HS-27A (cell line): ENCODE data around the gene MYH7B.

ENCODE experiments used
- DNase-seq: peaks from one replicate; pipeline ENCODE4 v3.0.0-alpha.2; 2012; ENCODE audit warnings: low read depth, missing footprints

MYH7B gene

DNA sequence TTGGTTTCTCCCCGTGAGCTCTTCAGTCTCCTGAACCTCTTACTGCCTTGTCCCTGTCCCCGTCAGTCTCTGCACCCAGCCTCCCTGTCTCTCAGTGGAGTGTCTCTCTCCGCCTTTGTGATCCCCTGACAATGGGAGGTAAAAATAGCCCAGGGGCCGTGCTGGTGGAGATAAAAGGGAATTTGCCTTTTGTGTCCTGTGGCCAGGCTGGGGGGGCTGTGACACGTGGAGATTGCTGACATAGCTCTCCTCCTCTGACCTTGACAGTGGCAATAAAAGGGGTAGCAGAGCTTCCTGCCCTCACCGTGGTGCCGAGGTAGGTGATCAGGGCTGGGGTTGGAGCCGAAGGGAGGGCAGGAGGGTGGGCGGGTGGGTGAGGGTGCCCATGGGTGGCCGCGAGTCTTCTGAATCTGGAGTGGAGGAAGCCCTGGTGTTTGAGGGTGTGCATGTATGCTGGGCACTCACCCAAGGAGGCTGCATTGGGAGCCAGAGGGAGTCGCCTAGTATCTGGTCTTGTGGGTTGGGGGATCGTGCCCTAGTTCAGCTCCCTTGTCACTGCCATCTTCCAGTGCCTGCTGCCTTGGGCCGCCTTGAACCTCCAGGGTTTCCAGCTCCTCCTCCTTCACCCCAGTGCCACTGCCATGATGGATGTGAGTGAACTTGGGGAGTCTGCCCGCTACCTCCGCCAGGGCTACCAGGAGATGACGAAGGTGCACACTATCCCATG, 21.9 kb downstream of the MYH7B start:
- DNase-seq, result no peak

DNA sequence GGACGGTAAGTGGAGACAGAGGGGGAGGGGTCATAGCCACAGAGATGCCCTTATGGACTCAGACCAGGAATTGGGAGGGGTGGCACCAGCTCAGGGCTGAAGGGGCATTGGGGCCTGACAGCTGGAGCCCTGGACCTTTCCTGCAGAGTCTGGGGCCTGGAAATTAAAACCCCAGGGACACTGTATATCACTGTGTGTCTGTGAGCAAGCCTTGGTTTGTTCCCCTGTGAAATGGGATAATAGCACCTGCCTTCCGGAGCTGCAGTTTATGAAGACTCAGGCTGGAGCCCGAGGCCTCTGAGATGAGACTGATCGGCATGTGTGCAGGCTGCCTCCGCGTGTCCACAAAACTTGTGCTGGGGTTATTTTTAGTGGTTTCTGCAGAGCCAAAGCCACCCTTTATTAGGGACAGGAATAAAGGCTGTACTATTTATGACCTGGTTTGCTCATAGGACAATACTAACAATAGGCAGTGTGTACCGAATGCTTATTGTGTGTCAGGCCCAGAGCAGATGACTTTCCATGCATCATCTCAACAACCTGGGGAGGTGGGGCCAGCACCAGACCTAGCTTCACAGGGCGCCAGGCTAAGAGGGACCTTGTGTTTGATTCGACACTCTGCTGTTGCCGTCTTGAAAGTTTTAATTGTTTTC, 22.6 kb downstream of the MYH7B start:
- no peak for DNase-seq

GRCh38 chr20:34979366-34980153, 23.9 kb downstream of the MYH7B start:
- no peak for DNase-seq

GRCh38 chr20:34980543-34981233, 25.0 kb downstream of the MYH7B start:
- DNase-seq, result no peak

- no peak for DNase-seq
Observed at GRCh38 chr20:34982270-34983088, 26.8 kb downstream of the MYH7B start.

DNA sequence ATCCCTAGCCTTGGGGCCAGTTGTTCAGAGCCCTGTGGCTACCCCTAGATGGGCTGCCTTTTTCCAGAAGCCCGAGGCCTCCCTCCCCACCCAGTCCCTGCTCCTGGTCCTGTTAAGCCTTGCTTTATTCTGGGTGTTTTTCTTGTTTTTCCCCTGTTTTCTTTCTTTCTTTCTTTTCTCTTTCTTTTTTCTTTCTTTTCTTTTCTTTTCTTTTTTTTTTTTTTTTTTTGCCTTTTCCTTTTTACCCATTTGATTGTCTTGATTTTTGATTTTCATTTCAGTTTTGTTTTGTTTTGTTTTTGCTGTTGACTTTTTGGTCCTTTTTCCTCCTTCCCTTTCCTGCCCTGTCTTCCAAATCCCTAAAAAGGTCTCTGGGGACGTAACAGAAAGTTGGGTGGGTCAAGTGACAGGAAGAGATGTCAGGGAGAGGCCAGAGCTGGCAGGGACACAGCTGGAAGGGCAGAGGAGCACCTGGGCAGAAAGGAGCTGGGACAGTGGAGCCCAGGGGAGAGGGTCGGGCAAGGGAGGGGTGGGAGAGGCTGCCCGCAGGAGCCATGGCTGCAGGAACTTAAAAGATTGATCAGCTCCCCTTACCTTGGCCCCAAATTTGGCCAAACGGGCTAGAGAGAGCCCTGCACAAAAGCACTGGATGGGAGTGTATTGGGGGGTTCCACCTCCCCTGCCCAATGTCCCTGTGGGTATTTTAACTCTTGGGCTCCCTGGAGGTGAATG, 27.6 kb downstream of the MYH7B start:
- no peak for DNase-seq

DNA sequence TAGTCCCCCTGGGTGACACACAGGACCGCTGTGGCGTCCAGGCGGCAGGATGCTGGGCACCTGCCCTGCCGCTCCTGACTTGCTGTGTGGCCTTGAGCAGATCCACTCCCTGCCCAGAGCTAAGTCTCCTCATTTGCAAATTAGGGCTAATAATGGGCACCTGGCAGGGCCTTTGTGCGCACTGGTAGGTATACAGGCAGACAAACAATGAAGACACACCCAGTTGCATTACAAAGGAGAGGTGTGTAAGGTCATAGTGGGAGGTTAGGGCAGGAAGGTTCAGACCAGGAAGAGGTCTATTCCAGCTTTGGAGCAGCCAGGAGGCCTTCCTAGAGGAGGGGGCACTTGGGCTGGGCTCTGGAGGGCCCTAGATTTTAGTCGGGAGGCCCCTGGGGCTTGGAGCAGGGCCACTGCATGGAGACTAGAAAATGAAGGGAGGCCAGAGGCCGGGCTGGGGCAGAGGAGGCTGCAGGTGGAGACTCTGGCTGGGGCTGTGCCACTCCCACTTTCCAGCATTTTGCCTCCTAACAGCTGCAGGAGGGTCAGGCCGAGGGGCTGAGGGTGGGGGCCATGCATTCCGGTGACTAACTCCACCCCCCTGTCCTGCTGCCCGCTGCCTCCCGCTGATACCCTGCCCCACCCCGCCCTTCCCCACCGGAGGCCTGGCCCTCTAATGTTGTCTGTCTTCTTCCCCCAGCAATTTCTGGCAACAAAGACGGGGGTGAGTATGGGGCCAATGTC, 28.5 kb downstream of the MYH7B start:
- DNase-seq, result no peak

- DNase-seq, result no peak
Observed at GRCh38 chr20:34984756-34985261, 29.1 kb downstream of the MYH7B start.

DNA sequence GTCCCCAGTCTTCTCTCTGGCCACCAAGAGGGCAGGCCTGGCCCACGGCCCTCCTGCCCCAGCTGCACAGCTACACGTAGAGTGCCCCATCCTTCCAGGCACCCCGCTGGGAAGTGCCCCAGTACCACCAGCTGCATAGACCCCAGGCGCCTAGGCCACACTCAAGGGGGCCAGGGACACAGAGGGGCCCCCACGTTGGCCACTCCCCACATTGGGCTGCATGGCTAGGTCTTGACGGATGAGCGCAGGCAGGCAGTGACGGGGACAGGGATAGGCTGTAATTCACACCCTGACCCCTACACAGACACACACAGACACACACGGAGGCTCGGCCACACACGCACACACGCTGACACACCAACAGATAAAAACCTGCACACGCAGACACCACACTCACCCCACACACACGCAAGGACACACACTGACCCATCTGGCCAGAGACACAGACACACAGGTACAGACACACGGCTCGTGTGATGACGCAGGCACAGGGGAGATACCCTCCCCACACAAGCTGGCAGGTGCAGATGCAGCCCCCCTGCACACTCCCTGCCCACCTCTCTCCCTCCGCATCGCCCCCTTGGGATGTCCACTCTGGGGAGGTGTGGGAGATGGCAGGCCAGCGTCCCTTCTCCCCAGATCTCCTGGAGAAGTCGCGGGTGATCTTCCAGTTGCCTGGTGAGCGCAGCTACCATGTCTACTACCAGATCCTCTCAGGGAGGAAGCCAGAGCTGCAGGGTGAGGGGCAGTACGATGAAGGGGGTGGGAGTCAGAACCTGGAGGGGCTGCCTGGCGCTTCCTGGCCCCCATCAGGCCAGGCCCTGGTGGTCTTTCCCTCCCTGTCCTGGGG, 30.0 kb downstream of the MYH7B start:
- no peak for DNase-seq

- no peak for DNase-seq
Observed at GRCh38 chr20:34986311-34987287, 30.9 kb downstream of the MYH7B start.

DNA sequence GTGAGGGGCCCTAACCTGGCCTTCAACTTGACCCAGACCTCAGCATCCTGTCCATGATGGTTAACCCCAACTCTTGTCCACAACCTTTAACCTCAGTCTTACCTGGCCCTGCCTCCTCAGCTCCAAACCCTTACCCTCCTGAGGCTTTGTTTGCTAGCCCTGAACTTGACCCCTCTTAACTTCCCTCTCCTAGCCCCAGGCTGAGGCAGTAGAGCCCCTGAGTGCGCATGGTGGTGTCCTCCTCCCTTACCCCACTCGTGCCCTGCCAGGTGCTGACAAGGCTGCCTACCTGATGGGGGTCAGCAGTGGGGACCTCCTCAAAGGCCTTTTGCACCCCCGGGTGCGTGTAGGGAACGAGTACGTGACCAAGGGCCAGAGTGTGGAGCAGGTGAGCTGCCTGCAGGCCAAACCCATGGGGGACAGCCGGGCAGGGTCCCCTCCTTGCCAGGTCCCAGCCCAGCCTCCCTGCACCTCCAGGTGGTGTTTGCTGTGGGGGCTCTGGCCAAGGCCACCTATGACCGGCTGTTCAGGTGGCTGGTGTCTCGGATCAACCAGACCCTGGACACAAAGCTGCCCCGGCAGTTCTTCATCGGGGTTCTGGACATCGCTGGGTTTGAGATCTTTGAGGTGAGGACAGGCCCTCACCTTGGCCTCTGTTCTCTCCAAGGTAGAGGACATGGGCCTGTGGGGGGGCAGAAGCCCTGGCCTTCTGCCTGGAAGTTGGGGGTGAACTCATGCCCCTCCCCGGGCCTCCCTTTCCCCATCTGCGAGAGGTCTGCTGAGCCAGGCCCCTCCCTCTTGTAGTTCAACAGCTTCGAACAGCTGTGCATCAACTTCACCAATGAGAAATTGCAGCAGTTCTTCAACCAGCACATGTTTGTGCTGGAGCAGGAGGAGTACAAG, 31.9 kb downstream of the MYH7B start:
- DNase-seq, result no peak

GRCh38 chr20:34988191-34988540, 32.5 kb downstream of the MYH7B start:
- no peak for DNase-seq

GRCh38 chr20:34989118-34989517, 33.5 kb downstream of the MYH7B start:
- no peak for DNase-seq

GRCh38 chr20:34989670-34990069, 34.0 kb downstream of the MYH7B start:
- no peak for DNase-seq

DNA sequence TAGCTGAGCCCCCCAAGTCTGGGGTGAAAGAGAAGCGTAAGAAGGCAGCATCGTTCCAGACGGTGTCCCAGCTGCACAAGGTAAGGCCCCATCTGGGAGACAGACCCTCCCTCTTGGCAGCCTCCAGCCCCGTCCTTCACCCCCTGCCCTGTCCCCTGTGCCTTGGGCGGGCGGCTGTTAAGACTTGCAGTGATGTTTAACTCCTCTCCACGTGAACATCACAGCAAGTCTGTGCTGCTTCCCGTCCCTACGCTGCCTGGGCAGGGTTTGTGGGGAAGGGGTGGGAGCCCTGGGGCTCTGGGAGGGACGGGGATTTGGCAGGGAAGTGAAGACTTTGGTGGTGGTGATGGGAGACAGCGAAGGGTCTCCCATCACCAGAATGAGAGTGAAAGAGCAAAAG, 34.6 kb downstream of the MYH7B start:
- no peak for DNase-seq

DNA sequence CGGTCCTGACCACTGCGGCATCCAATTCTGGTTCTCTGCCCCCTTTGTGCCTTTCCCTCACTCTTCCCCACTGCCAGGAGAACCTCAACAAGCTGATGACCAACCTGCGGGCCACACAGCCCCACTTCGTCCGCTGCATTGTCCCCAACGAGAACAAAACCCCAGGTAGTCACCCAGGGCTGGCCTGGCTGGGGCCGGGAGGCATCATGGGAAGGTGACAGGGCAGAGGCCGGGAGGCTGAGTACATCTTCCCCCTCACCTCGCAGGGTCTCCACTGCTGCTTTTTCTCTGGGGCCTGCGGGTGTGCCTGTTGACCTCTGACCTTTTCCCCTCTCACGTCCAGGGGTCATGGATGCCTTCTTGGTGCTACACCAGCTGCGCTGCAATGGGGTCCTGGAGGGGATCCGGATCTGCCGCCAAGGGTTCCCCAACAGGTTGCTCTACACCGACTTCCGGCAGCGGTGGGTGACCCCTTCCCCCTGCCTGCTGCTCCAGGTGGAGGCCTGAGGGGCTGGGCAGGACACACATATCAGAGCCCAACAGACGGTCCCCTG, 35.1 kb downstream of the MYH7B start:
- DNase-seq, result no peak
